ENCODE measurements around the gene SNX32. TPM values are rescaled to one million over a fixed set of nuclear protein-coding genes. Genes with fewer than 3 reads are reported as not detected.

Gene SNX32
- total RNA-seq, 4 donors from 2014 or later = 0.45 TPM; not detected in 3

DNA sequence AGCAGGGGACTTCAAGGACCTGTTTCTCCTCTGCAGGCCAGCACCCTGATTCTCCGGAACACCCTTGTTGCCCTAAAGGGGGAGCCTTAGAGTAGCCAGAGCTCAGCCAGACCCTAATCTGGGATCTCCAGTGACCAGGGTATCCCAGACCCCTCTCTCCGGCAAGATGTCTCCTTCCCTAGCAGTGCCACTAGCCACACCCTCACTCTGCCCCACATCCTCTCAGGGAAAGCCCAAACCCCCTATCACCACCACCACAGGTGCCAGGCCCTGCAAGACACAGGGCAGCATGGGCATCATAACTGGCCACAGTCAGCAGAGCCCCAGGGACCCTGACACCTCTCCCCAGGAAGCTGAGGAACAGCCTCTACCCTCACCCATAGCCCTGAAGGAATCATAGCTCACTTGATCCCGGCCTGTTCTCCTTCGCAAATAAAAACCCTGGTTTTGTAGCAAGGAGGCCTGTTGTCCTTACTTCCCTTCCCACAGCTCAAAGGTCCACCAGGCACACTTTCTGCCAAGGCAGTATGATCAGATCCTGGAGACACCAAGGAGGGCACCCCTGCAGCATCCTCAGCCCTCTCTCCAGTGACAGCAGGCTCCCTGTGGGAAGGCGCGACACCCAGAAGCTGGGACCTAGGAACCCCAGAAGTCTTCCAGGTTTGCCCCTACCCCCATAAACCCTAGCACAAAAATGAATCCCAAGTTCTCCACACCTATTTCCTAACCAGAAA, 19.6 kb downstream of the SNX32 start:
- H3K9me3 ChIP-seq = no peaks in the 10 kb centered on the region
- H3K27ac ChIP-seq = no peak overlapping the region
- H3K4me1 ChIP-seq = peaks cover 4 to 15% of the 10 kb centered on the region in 2 donors
- no peak overlapping the region for H3K4me3 ChIP-seq (replicated peaks in 1 of 3)
- H3K36me3 ChIP-seq = peaks cover 32 to 34% of the 10 kb centered on the region in 2 donors
- TF ChIP-seq POLR2A (IDR thresholded peaks at IDR 0.05) = no peak
- TF ChIP-seq, protein P1, sequence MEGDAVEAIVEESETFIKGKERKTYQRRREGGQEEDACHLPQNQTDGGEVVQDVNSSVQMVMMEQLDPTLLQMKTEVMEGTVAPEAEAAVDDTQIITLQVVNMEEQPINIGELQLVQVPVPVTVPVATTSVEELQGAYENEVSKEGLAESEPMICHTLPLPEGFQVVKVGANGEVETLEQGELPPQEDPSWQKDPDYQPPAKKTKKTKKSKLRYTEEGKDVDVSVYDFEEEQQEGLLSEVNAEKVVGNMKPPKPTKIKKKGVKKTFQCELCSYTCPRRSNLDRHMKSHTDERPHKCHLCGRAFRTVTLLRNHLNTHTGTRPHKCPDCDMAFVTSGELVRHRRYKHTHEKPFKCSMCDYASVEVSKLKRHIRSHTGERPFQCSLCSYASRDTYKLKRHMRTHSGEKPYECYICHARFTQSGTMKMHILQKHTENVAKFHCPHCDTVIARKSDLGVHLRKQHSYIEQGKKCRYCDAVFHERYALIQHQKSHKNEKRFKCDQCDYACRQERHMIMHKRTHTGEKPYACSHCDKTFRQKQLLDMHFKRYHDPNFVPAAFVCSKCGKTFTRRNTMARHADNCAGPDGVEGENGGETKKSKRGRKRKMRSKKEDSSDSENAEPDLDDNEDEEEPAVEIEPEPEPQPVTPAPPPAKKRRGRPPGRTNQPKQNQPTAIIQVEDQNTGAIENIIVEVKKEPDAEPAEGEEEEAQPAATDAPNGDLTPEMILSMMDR (IDR thresholded peaks at IDR 0.05) = no peak
- intact Hi-C loops (cut with DNase I) = no loop called here
- no peak for DNase-seq
- WGBS, 2 donors = 94 to 100% methylated on average over 6 of the region's 6 CpGs
- H3K27me3 ChIP-seq = no peaks in the 10 kb centered on the region

DNA sequence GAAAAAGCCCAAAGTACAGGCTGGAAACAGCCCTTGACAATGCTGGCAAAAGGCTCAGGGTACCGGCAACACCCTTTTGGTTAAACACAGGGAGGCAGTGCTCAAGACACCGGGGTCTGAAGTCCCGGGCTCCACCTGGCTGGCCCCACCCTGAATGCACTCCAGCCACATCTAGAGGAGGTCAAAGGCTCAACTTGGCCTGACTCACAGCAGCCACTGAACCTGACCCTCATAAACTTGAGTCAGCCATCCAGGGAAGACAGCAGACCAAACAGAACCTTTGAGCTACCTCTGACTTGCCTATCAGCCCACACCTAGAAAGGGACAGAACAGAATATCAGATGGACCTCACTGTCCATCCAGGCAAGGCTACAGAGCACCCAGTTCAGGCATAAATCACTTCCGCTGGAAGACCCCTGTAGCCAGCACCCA, 20.4 kb downstream of the SNX32 start:
- no peaks in the 10 kb centered on the region for H3K9me3 ChIP-seq
- 86 to 96% methylated on average over 2 to 4 of the region's 4 CpGs for WGBS, 2 donors

DNA sequence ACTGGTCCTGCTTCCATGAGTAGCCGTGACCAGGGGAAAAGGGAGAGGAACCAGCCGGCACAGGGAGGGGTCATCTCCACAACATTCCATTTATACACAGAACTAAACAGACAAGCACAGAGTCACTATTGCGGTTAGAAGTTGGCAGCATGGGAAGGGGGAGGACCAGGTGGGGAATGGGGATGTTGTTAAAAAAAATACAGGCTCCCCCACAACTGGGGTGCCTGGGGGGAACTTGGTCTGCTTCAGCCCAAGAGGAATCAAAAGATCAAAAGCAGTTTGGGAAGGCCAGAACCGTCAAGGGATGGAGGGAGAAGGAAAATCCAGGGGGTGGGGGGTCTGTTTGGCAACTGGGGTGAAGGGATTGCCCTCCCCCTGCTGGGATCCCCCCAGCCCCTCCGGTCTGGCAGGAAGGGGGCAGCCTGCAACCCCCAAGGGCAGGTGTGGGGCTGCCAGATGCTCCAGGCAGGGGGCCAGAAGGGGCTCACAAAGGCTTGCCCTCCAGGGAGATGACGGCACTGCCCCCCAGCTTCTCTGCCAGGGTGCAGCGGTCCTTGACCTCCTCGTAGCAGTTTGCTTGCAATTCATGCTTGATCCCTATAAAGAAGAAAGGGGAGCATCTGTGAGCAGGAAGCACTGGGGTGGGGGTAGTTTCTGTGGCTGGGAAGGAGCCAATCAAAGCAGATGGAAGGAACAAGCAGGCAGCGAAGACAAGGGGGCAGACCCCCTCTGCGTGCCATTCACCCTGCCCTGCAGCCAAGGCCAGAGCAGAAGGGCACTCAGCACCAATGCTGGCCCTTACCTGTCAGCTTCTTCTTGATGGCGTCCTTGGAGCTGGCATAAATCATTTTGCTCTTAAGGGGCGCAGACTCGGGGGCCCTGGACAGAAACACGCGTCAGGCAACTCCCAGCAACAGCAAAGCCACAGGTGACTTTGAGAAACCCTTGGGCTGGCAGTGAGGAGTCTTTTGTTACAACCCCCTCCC, 21.4 kb downstream of the SNX32 start:
- TF ChIP-seq POLR2A (IDR thresholded peaks at IDR 0.05) = no peak
- TF ChIP-seq, protein P1 (IDR thresholded peaks at IDR 0.05) = no peak
- DNase-seq = no peak
- H3K27ac ChIP-seq = no peak overlapping the region
- H3K36me3 ChIP-seq = peaks cover 32 to 34% of the 10 kb centered on the region in 2 donors
- no peaks in the 10 kb centered on the region for H3K9me3 ChIP-seq
- intact Hi-C loops (cut with DNase I) = no loop called here
- WGBS, 2 donors = 83% methylated on average over 15 of the region's 15 CpGs
- no peak overlapping the region for H3K4me3 ChIP-seq (replicated peaks in 1 of 3)
- peaks cover 9 to 25% of the 10 kb centered on the region in 2 donors for H3K4me1 ChIP-seq
- H3K27me3 ChIP-seq = no peaks in the 10 kb centered on the region

More for the DNA sequence above, 20.4 kb downstream of the SNX32 start:
- Histone ChIP-seq H3K36me3 (peaks cover 32 to 34% of the 10 kb centered on the region in 2 donors), H3K4me1 (peaks cover 4 to 18% of the 10 kb centered on the region in 2 donors), H3K27me3 (no peaks in the 10 kb centered on the region), H3K4me3 (replicated peaks in 1 of 3) (no peak overlapping the region), H3K27ac (no peak overlapping the region)
- TF ChIP-seq, protein P1 (IDR thresholded peaks at IDR 0.05) = no peak
- TF ChIP-seq POLR2A (IDR thresholded peaks at IDR 0.05) = no peak
- DNase-seq = no peak
- intact Hi-C loops (cut with DNase I) = no loop called here

DNA sequence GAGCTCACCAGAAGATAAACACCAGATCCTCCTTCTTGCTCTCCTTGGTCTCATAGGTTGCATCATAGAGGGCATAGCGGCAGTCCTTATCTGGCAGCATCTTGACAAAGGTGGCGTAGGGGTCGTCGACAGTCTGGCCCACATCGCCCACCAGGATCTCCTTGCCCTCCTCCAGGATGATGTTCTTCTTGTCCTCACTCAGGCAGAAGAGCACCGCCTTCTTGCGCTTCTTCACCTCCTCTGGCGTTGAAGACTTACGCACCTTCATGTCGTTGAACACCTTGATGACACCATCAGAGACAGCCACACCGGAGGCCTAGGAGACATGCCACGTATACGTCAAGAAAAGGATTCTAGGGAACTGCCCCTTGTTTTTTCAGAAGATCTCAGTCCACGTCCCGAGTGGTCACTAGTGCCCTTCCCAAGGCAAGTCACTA, 22.2 kb downstream of the SNX32 start:
- peaks cover 32 to 34% of the 10 kb centered on the region in 2 donors for H3K36me3 ChIP-seq
- no peaks in the 10 kb centered on the region for H3K9me3 ChIP-seq
- H3K4me1 ChIP-seq = peaks cover 10 to 25% of the 10 kb centered on the region in 2 donors
- no peaks in the 10 kb centered on the region for H3K27me3 ChIP-seq
- no peak for DNase-seq
- no peak for TF ChIP-seq POLR2A (IDR thresholded peaks at IDR 0.05)
- TF ChIP-seq, protein P1 (IDR thresholded peaks at IDR 0.05) = no peak
- intact Hi-C loops (cut with DNase I) = no loop called here
- peak overlapping the region in 1 of 3 donors; percentile 98 for H3K4me3 ChIP-seq (replicated peaks in 1 of 3)
- H3K27ac ChIP-seq = no peak overlapping the region
- WGBS, 2 donors = 86 to 94% methylated on average over 15 of the region's 15 CpGs
